Stimulated activated CD4-positive, alpha-beta T cell treated with anti-CD3 and anti-CD28 coated beads, Interleukin-1b, Interleukin-23, amount 100 ng/mL, for 48 hours (primary cell): ENCODE results near the gene AHDC1.
"Not testable (repeated sequence)": the region's sequence is repeated elsewhere in the genome, so short reads cannot be mapped to it uniquely, and the experiment has no call there.

Experiments
- DNase-seq: peaks from one replicate; pipeline ENCODE4 v3.0.0-alpha.2; 2020

The AHDC1 gene

GRCh38 chr1:27504588-27505419, 99.1 kb downstream of the AHDC1 start:
- no peak for DNase-seq

GRCh38 chr1:27503844-27504587, 99.9 kb downstream of the AHDC1 start:
- no peak for DNase-seq

GRCh38 chr1:27503033-27503432, 100.9 kb downstream of the AHDC1 start:
- DNase-seq: no peak

- not testable (repeated sequence) for DNase-seq
Measured at GRCh38 chr1:27501159-27501558, 102.8 kb downstream of the AHDC1 start.

GRCh38 chr1:27499142-27499541, 104.8 kb downstream of the AHDC1 start:
- no peak for DNase-seq

GRCh38 chr1:27496604-27497155, 107.3 kb downstream of the AHDC1 start:
- DNase-seq: no peak

GRCh38 chr1:27492796-27493195, 111.1 kb downstream of the AHDC1 start:
- no peak for DNase-seq

- DNase-seq: no peak
Measured at GRCh38 chr1:27491748-27492700, 111.9 kb downstream of the AHDC1 start.

GRCh38 chr1:27489973-27490741, 113.8 kb downstream of the AHDC1 start, which contains the start of gene WASF2:
TSS of gene WASF2 (minus strand) at chr1:27490167. CDS start at chr1:27428890, 61,277 bp downstream.
- DNase-seq: peak; percentile 98

GRCh38 chr1:27489501-27489972, 114.4 kb downstream of the AHDC1 start:
- DNase-seq: peak; percentile 19

GRCh38 chr1:27487966-27488884, 115.7 kb downstream of the AHDC1 start:
- no peak for DNase-seq

- no peak for DNase-seq
Measured at GRCh38 chr1:27485363-27485762, 118.6 kb downstream of the AHDC1 start.
